Activated T-helper 9 cell treated with anti-CD3 and anti-CD28 coated beads, Interleukin-2, amount 50 U/mL, for 16 hours (primary cell): ENCODE results near the gene NDUFS6.

Experiments used
- DNase-seq: peaks from one replicate; pipeline ENCODE4 v3.0.0-alpha.2; 2020; ENCODE audit warnings: low read depth

The NDUFS6 gene

DNA sequence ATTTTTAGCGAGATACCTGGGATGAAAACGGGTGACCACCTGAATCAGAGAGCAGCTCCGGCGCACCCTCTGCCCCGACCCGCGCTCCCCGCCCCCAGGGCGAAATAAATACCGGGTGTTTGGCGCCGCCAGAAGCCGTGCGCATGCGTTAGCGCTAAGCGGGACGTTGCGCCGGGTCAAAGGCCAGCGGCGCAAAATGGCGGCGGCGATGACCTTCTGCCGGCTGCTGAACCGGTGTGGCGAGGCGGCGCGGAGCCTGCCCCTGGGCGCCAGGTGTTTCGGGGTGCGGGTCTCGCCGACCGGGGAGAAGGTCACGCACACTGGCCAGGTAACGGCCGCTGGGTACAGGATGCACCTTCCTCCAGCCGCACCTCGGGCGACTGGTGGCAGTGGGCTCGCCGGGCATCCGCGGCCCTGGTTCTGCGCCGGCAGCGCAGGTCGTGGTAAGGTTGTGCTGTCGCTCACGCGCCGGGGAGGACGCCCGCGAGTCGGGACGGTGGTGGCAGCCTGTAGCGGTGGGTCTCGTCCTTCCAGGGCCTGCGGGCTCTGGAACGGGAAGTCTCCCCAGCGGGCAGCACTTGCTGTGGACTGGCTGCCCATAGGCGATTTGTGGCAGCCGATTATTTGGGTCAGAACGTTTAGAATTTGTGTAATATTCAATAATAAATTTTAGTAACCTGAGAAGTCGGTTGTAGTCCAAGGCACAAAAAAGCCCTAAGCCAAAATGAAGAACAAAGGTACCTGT, at the start of gene NDUFS6:
NDUFS6 (plus strand) TSS at position 186 of the 745 bp plus-strand sequence; CDS start at position 197, 11 bp downstream.
- DNase-seq = peak; percentile 73

DNA sequence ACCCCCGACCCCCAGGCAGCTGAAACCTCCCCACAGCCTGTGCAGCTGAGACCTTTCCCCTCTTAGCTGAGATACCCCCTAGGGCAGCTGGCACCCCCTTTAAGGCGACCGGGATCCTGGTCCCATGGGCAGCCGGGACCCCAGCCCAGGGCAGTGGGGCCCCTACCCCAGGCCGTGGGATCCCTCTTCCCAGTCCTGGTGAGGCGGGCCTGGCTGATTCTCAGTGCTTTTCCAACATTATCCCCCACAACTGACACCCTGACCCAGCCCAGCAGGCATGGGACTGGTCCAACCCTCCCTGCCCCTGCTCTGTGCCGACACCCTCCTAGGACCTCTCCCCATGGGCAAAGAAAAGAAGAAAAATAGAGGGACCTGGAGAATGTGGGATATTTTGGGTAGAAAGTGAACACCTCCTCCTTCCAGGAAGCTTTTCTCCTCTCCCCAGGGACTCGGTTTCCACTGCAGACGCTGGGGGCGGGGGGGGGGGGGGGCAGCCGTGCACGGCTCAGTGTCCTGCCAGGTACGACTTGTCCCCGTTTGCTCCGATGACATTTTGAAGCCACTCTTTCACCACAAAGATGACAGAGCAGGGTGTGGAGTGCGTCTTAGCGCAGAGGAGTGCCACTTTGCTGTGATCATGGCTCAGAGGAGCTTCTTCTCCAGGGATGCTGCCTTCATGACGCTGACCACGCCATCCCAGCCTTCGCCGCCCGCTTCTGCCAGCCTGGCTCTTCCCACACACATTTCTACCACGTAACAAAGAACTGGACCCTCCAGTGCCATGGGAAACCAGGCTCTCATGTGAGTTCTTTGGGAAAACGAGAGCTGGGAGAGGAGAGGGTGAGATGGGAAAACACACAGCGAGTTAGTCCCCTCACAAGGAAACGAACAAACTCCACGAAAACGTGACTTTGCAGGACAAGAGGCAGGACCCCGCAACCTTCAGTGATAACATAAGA, 49.1 kb upstream of the NDUFS6 start:
- DNase-seq = no peak

DNA sequence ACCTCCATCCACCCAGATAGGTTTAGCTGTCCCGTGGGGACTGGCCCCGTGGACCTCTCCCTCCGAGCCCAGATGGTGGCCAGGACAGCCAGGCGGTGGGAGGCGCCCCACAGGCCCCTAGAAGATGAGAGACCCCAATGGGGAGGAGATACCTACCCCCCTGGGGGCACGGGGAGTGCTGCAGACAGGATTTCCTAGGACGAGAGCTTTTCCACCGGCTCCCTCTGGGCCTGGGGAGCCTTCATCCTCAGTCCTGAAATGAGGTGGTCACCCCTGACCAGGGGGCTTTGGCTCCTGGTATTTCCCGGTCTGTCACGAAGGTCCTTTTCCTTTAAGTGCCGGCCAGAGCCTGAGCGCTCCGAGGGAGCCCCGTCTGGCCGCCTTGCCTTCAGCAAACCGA, 48.3 kb upstream of the NDUFS6 start:
- no peak for DNase-seq

DNA sequence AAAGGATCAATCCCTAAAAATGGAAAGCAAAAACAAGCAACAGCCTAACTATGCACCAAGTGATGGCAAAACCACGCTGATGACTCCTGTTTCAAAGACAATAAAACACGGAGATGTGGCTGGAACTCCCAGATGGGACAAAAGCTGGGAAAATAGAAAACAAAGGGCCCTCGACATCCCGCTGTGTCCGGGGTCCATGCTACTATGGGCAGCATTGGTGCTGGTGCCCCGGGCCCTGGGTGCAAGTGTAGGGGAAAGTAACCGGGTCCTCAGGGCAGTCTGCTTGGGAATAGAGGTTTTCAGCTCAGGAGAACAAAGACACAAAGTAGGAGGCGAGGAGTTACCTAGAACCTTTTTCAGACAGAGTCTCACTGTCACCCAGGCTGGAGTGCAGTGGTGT, 47.7 kb upstream of the NDUFS6 start:
- no peak for DNase-seq

DNA sequence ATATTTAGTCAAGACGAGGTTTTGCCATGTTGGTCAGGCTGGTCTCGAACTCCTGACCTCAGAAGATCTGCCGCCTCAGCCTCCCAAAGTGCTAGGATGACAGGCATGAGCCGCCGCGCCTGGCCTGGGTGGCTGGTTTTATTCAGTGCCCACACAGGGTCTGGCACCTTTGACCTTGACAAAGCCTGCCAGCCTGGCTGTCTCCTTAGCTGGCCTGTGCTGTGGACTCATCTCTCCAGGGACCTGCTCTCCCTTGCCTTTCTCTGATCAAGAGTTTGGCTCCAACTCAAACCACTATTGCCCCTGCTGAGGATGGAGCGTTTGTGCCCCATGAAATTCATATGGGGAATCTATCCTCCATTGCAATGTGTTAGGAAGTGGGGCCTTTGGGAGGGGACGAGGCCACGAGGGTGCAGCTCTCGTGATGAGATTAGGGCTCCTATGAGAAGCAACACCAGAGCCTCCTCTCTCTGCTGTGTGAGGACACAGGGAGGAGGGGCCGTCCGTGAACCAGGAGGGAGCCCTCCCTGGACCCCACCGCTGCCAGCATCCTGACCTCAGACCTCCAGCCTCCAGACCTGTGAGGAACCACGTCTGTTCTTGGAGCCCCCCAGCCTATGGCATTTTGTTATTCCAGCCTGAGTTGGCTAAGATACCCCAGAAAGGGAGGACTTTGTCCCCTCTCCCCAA, 46.5 kb upstream of the NDUFS6 start:
- no peak for DNase-seq

DNA sequence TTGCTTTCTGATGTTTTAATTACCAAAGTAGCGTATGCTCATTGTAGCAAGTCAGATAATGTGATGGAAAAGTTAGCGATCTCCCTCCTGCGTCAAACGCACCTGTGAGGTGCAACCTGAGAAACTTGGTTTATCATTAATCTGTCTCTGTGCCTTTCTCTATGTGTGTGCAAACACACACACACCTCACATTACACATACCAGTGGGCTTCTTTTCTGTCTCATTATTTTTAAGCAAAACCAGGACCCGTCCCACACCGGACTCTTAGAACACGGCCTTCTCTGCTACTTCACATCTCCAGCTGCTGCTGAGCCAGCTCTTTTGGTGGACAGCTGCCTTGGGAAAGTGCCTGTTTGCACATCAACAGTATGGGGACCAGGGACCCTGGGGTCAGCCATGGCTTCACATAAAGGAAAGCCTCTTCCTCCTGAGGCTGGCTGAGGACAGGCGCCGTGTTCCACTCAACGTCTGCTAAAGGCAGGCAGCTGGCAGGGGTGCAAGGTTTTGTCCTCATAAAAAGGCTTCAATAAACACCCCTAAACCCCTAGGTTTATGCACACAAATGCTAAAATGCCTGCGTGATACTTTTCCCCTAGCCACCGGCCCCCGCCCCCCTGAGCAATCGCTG, 45.8 kb upstream of the NDUFS6 start:
- no peak for DNase-seq

DNA sequence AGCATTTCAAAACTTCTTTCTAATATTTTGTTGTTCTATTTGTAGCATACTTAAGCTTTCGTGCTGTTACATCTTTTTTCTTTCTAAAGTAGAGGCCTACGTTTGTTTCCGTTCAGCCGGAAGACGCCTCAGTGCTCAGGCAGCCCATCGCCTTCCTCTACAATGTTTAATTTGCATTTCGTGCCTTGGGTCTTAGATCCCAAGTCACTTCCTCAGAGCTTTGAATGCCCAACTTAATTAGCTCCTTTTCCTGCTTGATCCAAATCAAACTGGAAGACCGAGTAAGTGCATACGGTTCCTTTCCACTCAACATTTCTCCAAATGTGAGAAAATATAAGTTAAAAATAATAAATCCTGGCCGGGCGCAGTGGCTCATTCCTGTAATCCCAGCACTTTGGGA, 44.7 kb upstream of the NDUFS6 start:
- DNase-seq = no peak

DNA sequence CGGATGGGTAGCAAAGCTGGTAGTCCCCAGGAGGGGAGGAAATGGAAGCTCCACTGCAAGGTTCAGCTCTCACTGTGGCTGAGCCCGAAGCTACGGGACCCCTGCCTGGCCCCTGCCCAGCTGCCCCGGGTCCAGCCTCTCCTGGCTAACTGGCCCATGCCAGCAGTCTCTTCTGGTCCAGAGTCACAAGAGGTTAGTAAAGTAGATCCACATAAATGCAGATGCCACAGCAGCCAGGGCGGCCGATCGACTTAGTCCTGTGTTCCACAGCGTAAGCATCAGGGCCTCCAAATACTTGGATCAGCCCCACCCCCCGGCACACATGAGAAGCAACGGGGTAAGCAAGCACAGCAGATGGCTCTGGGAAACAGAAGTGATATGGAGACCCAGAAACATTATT, 43.7 kb upstream of the NDUFS6 start:
- no peak for DNase-seq

DNA sequence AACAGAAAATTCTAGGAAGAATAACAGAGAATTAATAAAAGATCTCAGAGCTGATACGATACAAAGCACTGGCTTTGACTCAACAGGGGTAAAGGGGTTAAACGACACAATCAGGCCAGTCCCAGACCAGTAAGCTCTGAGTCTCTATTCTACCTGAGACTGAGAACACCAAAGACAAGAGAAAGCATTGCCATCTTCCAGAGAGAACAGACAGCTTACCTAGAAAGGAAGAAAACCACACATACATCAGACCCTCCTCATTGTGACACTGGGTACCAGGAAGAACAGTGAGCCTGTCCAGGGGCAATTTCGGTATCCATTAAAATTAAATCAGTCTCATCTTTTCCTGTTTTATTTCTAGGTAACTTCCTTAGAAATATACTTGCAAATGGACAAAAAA, 42.6 kb upstream of the NDUFS6 start:
- DNase-seq = no peak

DNA sequence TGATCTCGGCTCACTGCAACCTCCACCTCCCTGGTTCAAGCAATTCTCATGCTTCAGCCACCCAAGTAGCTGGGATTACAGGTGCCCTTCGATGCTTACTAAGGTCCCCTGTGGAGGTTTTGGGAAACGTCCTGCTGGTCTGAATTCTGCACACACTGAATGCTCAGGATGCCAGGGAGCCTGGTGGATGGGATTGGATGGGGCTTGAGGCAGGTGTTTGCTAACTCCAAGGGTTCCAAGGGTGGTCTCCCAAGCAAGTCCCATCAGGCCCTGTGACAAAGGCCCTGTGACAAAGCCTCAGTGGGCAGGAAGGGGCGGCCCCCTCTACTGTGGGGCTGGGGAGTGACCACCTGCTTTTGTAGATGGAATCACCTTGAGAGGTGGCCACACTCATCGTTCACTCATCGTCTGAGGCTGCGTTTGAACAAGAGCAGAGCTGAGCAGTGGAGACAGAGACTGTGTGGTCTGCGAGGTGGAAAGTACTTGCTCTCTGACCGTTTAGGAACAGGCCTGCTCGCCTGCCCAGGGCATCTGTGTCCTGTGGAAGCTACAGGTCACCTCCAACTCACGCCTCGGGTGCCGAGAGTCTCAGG, 41.7 kb upstream of the NDUFS6 start:
- DNase-seq = no peak

DNA sequence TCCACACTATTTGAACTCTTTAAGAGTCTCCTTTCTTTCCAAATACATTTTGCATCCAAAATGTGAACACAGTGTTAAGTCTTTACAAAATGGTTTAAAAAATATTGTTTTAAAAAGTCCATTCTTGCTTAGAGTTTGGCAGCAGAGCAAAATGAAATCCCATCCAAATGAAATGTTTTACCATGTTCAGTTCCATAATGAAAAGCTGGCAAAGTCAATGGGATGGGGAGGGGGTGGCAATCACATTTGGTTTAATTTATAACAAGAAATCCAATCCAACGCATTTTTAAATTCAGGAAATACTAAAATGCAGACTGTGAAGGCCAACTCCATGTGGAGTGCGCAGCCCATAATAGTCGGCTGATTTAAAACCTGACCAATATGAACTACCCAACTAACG, 41.0 kb upstream of the NDUFS6 start:
- DNase-seq = no peak

DNA sequence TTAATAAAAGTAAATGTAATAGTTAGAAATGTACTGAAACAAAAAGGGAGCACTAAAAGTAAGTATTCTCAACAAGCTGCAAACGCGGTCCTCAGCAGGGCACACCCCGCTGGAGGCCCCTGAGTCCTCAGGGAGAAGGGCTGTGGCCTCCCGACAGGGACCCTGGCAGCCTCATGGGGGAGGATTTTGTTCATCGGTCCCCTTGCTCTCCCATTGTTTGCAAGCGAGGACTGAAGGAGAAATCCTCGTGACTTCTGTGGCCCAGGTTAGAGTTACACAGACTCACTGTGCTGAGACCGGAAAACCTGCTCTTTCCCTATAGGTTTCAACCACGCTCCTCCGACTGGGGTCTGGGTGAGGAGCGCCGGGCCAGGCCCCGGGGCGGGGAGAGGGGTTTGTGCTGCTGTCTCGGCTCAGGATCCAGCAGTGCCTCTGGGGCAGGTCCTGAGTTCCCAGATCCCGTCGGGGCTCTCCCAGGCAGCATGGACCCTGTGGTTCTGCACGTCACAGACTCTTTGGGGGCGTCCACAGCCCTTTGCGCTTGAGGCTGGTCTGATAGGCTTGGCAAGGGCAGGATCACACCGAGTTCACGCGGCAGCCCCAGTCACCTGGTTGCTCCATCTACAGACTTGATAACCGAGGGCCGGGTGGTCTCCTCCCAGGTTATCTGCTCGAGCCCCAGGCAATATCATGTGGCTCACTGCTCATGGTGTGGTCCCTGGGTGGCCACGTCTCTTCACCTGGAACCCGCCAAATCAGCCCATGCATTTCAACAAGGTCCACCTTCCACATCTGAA, 40.4 kb upstream of the NDUFS6 start:
- DNase-seq = no peak

DNA sequence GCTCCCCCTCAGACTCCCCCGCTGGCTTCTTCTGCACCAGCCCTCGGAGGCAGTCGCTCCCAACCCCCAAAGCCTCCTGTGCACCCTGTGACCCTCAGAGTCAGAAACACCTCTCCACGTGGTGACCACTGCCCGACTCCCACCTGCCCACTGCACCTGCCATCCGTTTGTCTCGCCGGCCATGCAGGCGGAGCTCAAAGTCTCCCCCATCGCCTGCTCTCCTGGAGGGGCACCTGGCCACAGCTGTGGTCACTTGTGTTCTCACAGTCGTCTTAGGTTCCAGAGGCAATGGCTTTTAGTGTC, 39.8 kb upstream of the NDUFS6 start:
- DNase-seq = no peak

DNA sequence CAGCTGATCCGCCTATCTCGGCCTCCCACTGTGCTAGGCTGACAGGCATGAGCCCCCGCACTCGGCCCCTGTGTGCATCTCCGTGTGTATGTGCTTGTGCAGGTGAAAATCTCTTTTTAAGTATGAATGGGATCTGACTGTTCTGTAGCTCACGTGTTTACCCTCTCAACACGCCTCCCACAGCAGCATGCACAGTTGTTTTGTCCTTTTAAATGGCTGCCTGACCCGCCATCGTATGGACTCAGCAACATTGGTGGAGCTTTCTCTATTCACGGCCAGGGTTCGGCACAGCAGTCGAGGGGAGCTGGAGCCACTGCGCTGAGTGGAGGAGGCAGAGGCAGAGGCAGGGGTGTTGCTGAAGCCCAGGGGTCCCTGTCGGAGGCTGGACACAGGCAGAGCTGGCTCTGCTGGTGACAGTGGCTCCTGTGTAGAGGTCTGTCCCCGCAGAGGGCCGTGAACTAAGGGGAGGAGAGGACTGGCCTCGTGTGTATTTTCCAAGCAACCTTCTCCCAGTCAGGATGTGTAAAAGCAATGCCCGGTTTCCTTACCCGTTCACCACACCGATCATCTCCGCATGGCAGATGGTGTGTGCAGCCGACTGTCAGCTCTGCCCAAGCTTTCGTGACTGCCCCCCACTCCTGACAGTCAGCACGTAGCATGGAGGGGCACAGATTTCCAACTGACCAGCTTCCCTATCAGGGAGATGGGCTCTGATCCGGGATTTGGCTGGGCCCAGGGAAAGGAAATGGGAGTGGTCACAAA, 38.9 kb upstream of the NDUFS6 start:
- DNase-seq = no peak

DNA sequence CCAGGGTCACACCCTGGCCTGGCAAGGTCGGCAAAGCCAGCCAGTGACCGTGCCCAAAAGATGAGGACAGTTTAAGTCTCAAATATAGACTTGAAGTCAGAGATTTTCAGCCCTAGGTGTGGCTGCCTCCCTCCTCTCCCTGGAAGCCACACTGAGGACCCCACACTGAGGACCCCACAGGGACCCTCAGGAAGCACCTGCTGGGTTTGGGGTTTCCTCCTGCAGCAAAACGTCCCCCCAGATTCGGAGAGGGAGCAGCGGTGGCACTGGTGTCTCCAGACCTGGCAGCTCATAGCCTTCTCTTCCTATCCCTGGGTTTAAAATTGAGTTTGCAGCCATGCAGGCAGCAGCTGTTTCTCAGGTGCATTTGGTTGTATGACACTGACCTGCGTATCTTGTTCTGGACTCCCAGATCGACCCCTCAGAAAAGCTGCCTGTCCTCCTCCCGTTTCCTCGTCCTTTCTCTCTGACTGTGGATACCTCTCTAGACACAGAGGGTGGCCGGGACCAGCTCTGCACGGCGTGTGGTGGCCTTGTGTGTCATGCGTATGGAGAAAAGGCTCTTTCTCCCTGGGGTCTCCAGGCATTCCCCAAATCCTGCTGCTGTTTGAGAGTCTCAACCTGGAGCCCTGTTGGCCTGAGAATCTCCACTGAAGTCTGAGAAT, 38.2 kb upstream of the NDUFS6 start:
- no peak for DNase-seq

DNA sequence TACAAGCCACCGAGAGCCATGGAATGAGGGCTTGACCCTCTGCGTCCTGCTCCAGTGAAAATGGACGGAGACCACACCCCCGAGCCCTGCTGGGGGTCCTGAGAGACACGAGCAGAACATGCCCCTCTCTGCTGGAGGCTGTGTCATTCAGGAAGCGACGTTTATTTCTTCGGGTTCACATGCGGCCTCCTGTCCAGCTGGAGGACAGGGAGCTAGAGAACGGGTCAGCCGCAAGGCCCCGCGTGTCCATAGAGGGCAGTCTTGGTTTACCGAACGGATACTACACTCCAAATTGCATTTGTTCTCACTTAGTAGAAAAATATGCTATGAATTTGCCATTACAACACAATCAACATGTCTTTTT, 37.7 kb upstream of the NDUFS6 start:
- DNase-seq = no peak

DNA sequence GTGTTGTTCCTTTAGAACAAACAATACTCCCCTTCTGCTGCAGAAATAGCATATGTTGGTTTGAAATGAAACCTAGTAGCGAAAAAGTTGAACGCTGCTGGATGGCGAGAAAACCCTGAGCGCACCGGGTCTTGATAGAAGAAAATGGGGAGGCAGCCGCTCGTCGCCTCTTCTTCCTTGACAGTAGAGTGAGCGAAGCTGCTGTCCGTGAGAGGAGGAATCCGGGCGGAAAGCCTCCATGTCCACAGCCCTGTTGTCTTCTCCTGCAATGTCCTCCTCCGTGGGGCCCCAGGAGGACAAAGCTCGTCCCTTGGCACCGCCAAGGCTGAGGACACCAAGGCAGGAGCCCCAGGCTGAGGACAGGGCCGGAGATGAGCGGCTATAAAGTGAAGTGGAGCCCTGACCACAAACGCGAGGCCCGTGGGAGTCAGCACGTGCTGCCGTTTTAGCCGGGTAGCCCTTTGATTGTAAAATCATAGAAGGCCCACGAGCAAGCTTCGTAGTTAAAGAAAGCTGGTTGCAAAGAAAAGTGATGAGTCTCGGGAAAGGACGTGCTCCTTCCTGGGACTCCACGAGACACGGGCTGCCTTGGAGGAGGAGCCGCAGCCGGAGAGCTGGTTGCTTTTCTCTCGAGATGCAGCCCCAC, 37.1 kb upstream of the NDUFS6 start:
- DNase-seq = no peak

DNA sequence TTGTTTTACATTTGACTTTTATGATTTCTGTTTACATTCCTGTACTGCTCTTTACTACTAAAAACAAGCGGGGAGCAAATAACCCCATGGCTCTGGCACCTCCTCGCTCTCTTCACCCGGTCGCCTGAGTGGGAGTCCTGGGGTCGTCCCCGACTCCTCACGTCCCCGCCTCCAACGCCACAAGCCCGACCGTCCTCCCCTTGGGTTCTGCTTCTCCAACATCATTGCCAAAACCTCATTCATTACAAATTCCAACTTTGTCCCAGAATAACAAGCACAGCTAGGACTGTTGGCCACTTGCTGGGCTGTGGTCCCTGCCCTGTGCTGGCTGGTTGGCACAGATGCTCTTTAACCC, 36.6 kb upstream of the NDUFS6 start:
- no peak for DNase-seq

DNA sequence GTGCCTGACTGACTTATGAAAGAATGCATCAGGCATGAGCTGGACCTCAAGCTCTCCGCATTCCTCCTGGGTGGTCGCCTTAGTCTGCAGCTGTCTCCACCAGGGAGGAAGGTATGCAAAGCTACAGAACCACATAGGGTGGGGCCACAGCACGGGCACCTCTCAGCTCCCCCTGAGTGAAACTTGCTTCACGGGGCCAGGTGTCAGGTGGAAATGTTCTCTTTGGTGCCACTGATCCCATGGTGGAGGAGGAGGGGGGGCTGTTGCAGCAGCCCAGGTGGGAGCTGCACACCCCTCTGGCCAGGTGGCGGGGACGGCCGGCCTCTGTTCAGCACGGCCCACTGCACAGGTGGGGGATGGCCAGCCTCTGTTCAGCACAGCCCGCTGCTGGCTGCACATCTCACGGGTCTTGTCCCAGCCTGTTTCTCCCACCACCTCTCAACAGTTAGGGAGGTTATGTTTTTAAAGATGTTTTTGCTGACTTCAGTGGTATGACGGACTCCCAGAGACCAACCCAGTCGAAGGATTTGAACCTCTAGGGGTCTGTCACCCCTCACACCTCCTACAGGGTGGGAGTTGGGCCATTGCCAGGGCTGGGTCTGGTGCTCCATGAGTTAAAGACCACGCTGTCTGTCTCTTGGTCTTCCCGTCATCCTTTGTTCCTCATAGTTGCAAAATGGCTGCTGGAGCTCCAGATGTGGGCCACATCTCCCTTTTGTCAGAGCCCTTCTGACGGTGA, 35.9 kb upstream of the NDUFS6 start:
- no peak for DNase-seq
